Measurements from ENCODE around the gene PRODH.
A peak's percentile ranks its signal among the peaks of the same experiment; 100 is the strongest.
"Not testable (repeated sequence)": the region's sequence is repeated elsewhere in the genome, so short reads cannot be mapped to it uniquely, and the experiment has no call there.

PRODH gene

GRCh38 chr22:18967391-18968010 lies 31.4 kb upstream of the PRODH start:
- DNase-seq, result not testable (repeated sequence)

- DNase-seq, result no peak
Measured at GRCh38 chr22:18966748-18967147, 30.7 kb upstream of the PRODH start.

GRCh38 chr22:18965526-18966421 lies 29.7 kb upstream of the PRODH start:
- DNase-seq, result no peak

DNA sequence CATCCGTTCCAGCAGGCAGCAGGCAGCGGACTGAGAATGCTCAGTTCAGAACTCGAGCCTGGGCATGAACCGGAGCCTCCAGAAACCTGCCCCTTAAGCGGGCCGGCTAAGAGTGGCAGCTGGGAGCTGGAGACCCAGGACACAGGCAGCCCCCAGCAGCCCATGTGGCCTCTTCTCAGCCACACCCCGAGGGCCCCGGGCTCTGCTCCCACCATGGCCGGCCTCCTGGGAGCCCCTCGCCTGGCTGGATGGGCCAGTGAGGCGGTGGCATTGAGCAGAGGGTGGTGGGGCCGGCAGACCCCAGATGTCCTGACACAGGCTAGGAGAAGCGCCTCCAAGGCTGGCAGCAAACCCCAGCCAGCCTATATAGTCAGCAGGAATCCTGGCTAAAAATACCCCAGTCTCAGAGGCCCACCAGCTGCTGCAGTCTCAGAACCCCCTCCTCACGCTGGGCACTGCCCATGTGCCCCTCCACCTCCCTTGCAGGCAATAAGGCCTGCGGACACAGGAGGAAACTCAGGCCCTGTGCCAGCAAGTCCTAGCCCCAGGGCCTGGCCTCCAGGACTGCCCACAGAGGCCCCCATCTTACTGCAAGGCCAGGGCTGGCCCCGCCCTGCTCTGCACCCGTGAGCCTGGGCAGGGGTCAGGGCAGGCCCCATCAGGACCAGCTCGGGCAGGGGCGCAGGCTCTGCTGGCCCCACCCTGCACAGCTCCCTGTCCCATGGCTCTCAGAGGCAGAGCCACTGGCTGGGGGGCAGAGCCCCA lies 28.6 kb upstream of the PRODH start:
- not testable (repeated sequence) for DNase-seq

GRCh38 chr22:18964051-18964450 lies 28.0 kb upstream of the PRODH start:
- DNase-seq, result not testable (repeated sequence)

GRCh38 chr22:18962308-18962635 lies 26.2 kb upstream of the PRODH start:
- DNase-seq, result no peak

- not testable (repeated sequence) for DNase-seq
Measured at GRCh38 chr22:18961632-18962307, 25.7 kb upstream of the PRODH start.

DNA sequence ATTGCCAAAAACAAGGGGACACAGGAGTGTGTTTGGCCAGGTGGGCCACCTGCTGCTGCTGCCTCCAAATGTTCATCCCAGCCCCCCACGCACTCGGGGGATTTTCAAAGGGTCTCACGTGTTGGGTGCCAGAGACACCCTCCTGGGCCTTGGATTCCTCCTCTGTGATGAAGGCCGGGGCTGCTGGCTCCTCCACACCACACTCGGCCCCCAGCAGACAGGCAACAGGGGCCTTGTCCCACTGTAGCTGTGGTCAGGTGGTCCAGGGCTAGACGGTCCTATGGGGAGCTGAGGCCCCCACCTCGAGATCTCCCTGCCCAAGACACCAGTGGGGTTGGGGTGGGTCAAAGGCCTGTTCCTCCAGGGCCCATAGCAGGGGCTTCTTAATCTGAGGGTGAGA lies 25.1 kb upstream of the PRODH start:
- not testable (repeated sequence) for DNase-seq

- peak; percentile 41 for DNase-seq
Measured at GRCh38 chr22:18960166-18960820, 24.2 kb upstream of the PRODH start.

GRCh38 chr22:18959741-18960140 lies 23.6 kb upstream of the PRODH start:
- not testable (repeated sequence) for DNase-seq

- DNase-seq, result not testable (repeated sequence)
Measured at GRCh38 chr22:18959266-18959665, 23.2 kb upstream of the PRODH start.

- DNase-seq, result peak; percentile 59
Measured at GRCh38 chr22:18958738-18959137, 22.6 kb upstream of the PRODH start.

DNA sequence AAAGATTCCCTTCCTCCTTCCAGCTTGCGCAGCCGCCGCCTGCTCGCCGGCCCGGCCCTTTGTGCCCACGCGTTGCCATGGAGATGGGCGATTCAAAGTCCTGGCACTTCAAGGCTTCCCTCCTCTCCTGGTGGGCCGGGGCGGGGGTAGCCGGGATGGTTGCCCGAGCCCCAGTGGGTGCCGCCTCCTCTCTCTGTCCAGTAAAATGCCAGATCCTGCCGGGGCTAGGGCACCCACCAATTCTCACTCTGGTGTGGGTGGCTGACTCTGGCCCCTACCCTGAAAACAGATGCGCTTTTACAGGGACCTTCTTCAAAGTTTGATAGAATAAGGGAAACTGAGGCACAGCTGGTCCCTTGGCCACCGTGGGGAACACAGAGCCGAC lies 22.2 kb upstream of the PRODH start:
- not testable (repeated sequence) for DNase-seq

- not testable (repeated sequence) for DNase-seq
Measured at GRCh38 chr22:18957621-18958320, 21.7 kb upstream of the PRODH start.

GRCh38 chr22:18956956-18957355 lies 20.9 kb upstream of the PRODH start:
- DNase-seq, result not testable (repeated sequence)

- DNase-seq, result peak; percentile 52
Measured at GRCh38 chr22:18956121-18956895, 20.2 kb upstream of the PRODH start.

DNA sequence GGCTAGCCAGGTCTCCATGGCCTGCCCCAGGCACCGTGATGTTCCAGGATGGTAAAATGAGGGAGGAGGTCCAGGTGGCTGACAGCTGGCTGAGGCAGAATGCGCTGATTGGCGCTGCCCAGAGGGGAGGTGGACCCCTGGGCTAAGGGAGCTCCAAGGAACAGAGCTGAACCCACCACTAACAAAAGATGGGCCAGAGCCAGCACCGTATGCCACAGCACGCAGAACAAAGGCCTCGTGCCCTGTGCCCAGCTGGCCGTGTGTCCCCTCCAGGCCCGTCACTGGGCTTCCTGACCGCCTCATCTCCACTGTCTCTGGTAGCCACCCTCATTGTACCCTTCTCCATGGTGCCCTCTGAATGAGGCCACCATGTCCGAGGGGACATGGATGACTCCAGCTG lies 19.6 kb upstream of the PRODH start:
- peak; percentile 57 for DNase-seq

GRCh38 chr22:18954990-18955571 lies 19.0 kb upstream of the PRODH start:
- peak; percentile 52 for DNase-seq

GRCh38 chr22:18954303-18954989 lies 18.4 kb upstream of the PRODH start:
- peak; percentile 86 for DNase-seq

GRCh38 chr22:18953128-18953527 lies 17.0 kb upstream of the PRODH start:
- DNase-seq, result not testable (repeated sequence)
